Cardiac septum (tissue), 1 donor: ENCODE results near the gene DCAF4L1. TPM values are rescaled to one million over a fixed set of nuclear protein-coding genes. Genes with fewer than 3 reads are reported as not detected.
A peak's percentile ranks its signal among the peaks of the same experiment; 100 is the strongest.

Source experiments
- DNase-seq: peaks from one replicate; pipeline ENCODE4 v3.0.0-alpha.2; 2020; ENCODE audit warnings: low spot score
- intact Hi-C: fragments of 100-400 bp; cut with DNase I; formaldehyde crosslinking; loops from one replicate; pipeline ENCODE4 v1.14.0; 2022
- long read RNA-seq: library from polyadenylated mRNA; unstranded; transcript quantifications from one replicate; pipeline ENCODE4 v2.0.0, GENCODE V29; 2021
- total RNA-seq: library from RNA; stranded (reverse); fragmentation: NEBNext Ultra II Directional; extraction: Animal tissue kit (Norgen Biotek cat#: 25700); gene quantifications from one replicate; pipeline ENCODE4 v1.2.1, GENCODE V29; 2021
- donor health status: DM: no; HTN: no; CAD: no.

Gene DCAF4L1
- total RNA-seq = 0.46 TPM
- long read RNA-seq = 0 reads

- no peak for DNase-seq
- intact Hi-C loops = no loop called here
Observed at GRCh38 chr4:41981456-41981855, at the start of gene DCAF4L1. TSS of gene DCAF4L1 (plus strand) at chr4:41981756. CDS start at chr4:41981793, 37 bp downstream.

- no peak for DNase-seq
- intact Hi-C loops = no loop called here
Observed at GRCh38 chr4:41932988-41933387, 48.6 kb upstream of the DCAF4L1 start.

GRCh38 chr4:41933997-41934503 lies 47.5 kb upstream of the DCAF4L1 start:
- intact Hi-C loops = no loop called here

GRCh38 chr4:41934514-41934900 lies 47.0 kb upstream of the DCAF4L1 start:
- no peak for DNase-seq
- intact Hi-C loops = no loop called here

More at GRCh38 chr4:41933997-41934503, 47.5 kb upstream of the DCAF4L1 start:
- DNase-seq = no peak

- intact Hi-C loops = loop anchor here (5.0 kb wide), 1 partner anchor 52 kb away; no protein-coding TSS in a partner anchor
- peak; percentile 94 for DNase-seq
Observed at GRCh38 chr4:41934901-41935651, 46.5 kb upstream of the DCAF4L1 start, which contains the start of gene TMEM33. TSS of gene TMEM33 (plus strand) at chr4:41935429. CDS start at chr4:41935485, 56 bp downstream.

GRCh38 chr4:41935652-41936021 lies 45.9 kb upstream of the DCAF4L1 start:
- DNase-seq = no peak
- intact Hi-C loops = loop anchor here (5.0 kb wide), 1 partner anchor 52 kb away; no protein-coding TSS in a partner anchor

- intact Hi-C loops = loop anchor here (5.0 kb wide), 1 partner anchor 48 kb away; no protein-coding TSS in a partner anchor
- no peak for DNase-seq
Observed at GRCh38 chr4:41939016-41939626, 42.4 kb upstream of the DCAF4L1 start.

GRCh38 chr4:41940834-41941233 lies 40.7 kb upstream of the DCAF4L1 start:
- intact Hi-C loops = no loop called here
- DNase-seq = no peak

- DNase-seq = no peak
- intact Hi-C loops = no loop called here
Observed at GRCh38 chr4:41943506-41943905, 38.0 kb upstream of the DCAF4L1 start.

GRCh38 chr4:41944089-41944488 lies 37.5 kb upstream of the DCAF4L1 start:
- intact Hi-C loops = no loop called here
- no peak for DNase-seq

- intact Hi-C loops = no loop called here
- DNase-seq = no peak
Observed at GRCh38 chr4:41949531-41949930, 32.0 kb upstream of the DCAF4L1 start.

- intact Hi-C loops = no loop called here
- no peak for DNase-seq
Observed at GRCh38 chr4:41957634-41958033, 23.9 kb upstream of the DCAF4L1 start.

- intact Hi-C loops = no loop called here
- no peak for DNase-seq
Observed at GRCh38 chr4:41963105-41963504, 18.5 kb upstream of the DCAF4L1 start.

- intact Hi-C loops = no loop called here
- no peak for DNase-seq
Observed at GRCh38 chr4:41964401-41964800, 17.2 kb upstream of the DCAF4L1 start.

GRCh38 chr4:41967392-41967791 lies 14.2 kb upstream of the DCAF4L1 start:
- intact Hi-C loops = no loop called here

GRCh38 chr4:41969671-41970070 lies 11.9 kb upstream of the DCAF4L1 start:
- intact Hi-C loops = no loop called here
- DNase-seq = no peak

More at GRCh38 chr4:41967392-41967791, 14.2 kb upstream of the DCAF4L1 start:
- no peak for DNase-seq

GRCh38 chr4:41975341-41975740 lies 6.2 kb upstream of the DCAF4L1 start:
- DNase-seq = no peak
- intact Hi-C loops = no loop called here

GRCh38 chr4:41976775-41977516 lies 4.6 kb upstream of the DCAF4L1 start:
- no peak for DNase-seq
- intact Hi-C loops = no loop called here

GRCh38 chr4:41977709-41978108 lies 3.8 kb upstream of the DCAF4L1 start:
- DNase-seq = no peak
- intact Hi-C loops = no loop called here

GRCh38 chr4:41982716-41983115 lies 1.2 kb downstream of the DCAF4L1 start:
- DNase-seq = no peak
- intact Hi-C loops = no loop called here
